CD4-positive, alpha-beta T cell treated with Interleukin-1 beta for 1 hour (primary cell): ENCODE data around the gene C19orf44.
"Not testable (repeated sequence)": the region's sequence is repeated elsewhere in the genome, so short reads cannot be mapped to it uniquely, and the experiment has no call there.

Experiments
- DNase-seq, 2 donors: peaks; one replicate each; pipeline ENCODE4 v3.0.0-alpha.2; 2020 to 2022

Gene C19orf44

DNA sequence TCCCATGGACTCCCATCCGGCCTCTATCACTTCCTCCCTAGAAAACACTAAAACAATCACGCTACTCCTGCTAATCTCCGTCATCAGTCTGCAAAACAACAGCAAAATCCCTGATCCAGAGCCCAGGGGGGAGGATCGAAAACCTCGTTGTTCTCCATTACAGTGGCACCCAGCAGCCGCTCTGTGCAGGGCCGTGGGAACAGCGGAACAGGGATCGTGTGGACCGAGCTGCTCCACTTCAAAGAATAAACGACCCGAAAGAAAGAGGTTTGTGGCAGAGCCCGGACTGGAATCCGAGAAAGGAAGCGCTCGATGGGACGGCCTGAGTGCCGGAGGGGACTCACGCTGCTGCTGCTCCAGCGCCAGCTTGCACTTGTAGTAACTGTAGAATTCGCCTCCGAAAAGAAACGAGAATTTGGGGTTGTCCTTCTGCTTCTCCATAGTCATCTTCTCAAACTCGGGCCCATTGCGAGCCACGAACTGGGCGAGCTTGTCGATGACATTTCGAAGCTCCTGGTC, 45.4 kb downstream of the C19orf44 start:
- peak in 1 of 2 donors; percentile 14 for DNase-seq

GRCh38 chr19:16542045-16542909, 46.1 kb downstream of the C19orf44 start, which contains the start of gene CHERP:
TSS of gene CHERP (minus strand) at chr19:16542437. CDS start at chr19:16542378, 59 bp downstream.
- peak; percentile 94 to 95 for DNase-seq

DNA sequence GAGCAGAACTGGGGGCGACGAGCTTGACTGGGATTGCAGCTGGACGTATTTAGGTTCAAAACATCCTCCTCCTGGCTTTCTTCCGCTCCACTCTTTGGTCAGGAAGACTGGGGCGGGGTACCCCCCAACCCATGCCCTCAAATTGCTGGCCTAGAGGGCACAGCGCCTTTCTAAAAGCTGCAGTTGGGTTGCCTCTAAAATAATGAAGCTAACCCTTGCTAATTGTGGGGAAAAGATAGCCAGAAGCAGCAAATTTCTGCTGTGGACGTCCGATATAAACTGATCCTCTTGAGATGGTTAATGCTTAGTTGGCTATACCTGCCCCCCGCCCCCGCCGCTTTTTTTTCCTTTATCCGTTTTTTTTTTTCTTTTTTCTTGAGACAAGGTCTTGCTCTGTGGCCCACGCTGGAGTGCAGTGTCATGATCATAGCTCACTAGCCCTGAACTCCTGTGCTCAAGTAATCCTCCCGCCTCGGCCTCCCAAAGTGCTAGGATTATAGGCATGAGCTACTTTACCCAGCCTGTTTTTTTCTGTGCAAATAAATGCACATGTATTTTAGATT, 46.8 kb downstream of the C19orf44 start:
- no peak for DNase-seq

GRCh38 chr19:16543734-16544133, 47.5 kb downstream of the C19orf44 start:
- DNase-seq: not testable (repeated sequence)

DNA sequence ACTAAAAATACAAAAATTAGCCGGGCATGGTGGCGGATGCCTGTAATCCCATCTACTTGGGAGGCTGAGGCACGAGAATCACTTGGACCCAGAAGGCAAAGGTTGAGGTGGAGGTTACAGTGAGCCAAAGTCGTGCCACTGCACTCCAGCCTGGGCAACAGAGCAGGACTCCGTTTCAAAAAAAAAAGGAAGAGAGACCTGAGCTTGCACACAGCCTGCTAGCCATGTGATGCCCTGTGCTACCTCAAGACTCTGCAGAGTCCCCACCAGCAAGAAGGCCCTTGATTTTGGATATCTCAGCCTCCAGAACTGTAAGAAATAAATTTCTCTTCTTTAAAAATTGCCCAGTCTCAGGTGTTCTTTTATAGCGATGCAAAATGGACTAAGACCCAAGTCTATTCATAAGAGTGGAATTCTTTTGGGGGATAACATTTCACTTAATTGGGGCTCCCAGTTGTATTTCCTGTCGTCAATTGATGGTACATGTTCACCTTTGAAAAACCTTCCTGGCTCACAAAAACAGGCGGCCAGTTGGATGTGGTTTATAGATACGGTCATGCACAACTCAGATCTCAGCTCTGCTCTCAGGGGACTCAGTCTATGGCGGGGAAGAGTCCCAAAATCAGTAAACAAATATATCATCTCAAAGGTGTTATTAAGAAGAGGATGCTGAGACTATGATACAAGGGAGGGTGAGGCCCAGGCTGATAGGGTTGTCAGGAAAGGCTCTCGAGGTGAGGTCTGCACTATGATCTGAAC, 48.5 kb downstream of the C19orf44 start:
- DNase-seq: no peak

DNA sequence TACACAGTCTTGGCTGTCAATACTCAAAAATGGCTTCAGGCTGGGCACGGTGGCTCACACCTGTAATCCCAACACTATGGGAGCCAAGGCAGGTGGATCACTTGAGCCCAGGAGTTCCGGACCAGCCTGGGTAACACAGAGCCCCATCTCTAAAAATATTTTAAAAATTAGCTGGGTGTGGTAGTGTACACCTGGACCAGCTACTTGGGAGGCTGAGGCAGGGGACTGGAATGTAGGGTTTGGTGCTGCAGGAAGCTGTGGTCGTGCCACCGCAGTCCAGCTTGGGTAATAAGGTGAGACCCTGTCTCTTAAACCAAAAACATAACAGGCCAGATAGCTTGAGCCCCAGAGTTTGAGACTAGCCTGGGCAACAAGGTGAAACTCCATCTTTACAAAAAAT, 52.8 kb downstream of the C19orf44 start:
- no peak for DNase-seq

DNA sequence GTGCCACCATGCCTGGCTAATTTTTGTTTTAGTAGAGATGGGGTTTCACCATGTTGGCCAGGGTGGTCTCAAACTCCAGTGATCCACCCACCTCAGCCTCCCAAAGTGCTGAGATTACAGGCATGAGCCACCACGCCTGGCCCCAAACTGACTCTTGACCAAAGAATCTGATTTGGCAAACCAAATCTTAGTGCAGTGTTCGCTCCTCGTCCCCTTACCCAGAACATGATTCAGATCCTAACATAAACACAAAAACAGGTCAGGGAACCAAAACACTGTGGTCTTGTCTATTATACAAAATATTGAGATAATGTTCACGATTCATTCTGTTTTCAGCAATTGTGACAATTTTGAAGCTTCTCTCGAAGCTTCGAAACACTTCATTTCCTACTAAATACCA, 55.7 kb downstream of the C19orf44 start:
- DNase-seq: not testable (repeated sequence)

- no peak for DNase-seq
Observed at GRCh38 chr19:16554776-16555175, 58.6 kb downstream of the C19orf44 start.

DNA sequence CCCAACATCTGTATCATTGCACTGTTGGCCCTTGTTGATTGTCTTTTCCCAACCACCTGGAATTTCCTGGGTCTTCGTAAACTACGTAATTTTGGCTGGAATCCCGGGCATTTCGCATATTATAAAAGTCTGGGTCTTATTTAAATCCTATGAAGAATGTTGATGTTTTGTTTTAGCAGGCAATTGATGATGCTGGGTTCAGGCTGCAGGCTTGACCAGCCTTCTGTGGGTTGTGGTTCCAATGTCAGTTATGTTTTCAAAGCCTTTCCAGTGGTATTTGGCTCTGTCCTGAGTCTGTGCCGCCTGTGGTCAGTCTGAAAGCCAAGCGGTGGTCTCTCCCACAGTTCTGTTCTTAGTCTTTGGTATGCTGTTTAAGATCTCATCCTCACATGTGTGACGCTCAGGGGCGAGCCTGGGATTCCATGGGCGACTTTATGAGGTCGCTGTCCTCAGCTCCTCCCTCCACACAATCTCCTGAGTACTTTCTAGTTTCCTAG, 63.6 kb downstream of the C19orf44 start:
- DNase-seq: no peak

DNA sequence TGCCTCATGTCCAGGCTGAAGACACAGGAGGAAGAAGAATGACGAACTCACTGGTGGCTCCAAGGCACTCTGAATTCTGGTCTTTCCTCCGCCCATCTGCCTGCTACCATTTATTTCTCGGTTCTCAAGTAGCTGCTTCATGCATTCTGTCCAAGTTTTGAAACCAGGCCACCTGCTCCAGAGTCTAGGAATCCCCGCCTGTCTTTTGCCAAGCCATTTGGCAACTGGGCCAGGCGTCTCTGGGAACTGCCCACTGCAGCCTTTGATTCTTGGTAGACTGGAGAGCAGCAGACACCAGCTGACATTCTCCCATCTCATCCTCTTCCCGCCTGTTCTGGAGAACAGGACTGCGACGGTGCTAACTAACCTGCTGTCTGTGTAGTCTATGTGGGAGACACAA, 65.2 kb downstream of the C19orf44 start:
- no peak for DNase-seq

- DNase-seq: no peak
Observed at GRCh38 chr19:16562608-16563025, 66.4 kb downstream of the C19orf44 start.

DNA sequence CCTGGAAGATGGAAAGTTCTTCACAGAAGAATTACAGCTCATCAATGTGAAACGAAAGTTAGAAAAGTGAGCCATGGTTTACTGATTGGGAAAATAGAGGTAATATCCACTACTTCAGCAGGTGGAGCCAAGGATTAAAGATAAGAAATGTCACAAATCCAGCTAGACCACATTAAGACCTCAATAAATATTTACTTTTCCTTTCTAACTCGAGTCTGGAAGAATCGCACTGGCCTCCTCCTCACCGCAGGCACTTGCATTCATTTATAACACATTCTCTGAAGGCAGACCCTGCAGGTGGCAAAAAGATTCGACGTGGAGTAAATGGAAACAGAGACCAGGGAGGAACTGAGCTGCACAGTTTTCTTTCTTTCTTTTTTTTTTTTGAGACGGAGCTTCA, 68.6 kb downstream of the C19orf44 start:
- DNase-seq: no peak

DNA sequence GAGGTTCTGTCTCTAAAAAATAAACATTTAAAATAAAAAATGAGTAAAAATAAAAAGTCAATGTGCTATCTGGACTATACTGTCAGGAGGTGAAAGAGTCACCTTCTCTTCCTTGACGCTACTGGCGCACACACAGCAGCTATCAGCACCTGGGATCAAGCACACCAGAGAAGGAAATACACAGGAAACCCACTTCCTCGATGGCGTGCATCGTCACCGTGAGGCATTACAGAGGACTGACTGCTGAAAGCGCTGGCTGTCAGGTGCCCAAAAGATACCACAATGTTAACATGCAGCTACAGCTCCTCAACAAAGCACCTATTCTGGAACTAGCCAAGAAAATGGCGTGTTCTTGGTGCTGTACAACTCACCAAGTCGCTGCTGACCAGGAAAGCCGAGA, 70.0 kb downstream of the C19orf44 start:
- DNase-seq: peak; percentile 88 to 89

GRCh38 chr19:16566702-16567101, 70.5 kb downstream of the C19orf44 start:
- DNase-seq: no peak

DNA sequence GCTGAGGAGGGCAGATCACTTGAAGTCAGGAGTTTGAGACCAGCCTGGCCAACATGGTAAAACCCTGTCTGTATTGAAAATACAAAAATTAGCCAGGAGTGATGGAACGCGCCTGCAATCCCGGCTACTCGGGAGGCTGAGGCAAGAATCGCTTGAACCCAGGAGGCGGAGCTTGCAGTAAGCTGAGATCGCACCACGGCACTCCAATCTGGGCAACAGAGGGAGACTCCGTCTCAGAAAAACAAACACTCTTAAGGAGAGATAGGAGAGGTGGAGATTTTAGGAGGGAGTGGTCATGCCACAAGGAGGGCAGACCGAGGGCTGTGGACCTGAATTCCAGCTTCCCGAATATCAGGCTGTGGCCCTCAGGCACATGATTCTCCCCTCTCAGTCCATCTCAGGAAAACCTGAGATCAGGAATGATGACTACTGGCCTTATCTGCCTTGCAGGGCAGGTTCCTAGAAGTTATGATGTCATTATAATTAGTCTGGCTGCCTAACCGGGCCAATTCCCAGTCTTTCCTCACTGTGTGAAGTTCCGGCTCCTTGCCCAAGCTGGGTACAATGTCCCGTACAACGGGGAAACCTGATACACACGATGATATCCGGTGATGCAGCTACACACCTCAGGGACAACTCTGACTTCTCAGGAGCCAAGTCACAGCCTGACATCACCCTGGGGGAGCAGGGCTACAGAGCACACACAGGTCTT, 73.6 kb downstream of the C19orf44 start:
- no peak for DNase-seq
